ENCODE results near the gene MGAT1.

DNA sequence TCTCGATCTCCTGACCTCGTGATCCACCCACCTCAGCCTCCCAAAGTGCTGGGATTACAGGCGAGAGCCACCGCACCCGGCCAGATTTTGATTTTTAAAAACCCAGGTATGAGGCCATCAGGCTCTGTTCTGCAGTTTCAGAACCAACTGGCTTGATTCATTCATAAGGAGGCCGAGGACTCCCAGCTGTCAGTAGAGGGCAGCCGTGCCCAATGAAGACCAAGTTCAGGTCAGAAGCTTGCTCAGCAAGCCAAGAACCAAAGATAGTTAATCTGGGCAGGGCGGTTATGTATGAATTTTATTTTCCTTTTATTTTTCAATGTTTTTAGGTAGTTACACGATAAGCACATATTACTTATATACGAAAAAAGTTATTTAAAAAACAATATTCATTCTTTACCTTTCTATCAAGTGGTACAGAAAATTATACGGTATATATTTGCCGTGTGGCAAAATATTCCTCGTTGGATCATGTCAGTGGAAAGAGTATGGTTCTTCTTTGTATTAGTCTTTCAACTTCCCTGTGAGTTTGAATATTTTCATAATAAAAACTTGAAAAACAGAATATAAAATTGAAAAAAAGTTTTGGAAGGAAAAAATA is 18.0 kb downstream of the MGAT1 start:
- TF ChIP-seq, protein P1, sequence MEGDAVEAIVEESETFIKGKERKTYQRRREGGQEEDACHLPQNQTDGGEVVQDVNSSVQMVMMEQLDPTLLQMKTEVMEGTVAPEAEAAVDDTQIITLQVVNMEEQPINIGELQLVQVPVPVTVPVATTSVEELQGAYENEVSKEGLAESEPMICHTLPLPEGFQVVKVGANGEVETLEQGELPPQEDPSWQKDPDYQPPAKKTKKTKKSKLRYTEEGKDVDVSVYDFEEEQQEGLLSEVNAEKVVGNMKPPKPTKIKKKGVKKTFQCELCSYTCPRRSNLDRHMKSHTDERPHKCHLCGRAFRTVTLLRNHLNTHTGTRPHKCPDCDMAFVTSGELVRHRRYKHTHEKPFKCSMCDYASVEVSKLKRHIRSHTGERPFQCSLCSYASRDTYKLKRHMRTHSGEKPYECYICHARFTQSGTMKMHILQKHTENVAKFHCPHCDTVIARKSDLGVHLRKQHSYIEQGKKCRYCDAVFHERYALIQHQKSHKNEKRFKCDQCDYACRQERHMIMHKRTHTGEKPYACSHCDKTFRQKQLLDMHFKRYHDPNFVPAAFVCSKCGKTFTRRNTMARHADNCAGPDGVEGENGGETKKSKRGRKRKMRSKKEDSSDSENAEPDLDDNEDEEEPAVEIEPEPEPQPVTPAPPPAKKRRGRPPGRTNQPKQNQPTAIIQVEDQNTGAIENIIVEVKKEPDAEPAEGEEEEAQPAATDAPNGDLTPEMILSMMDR (IDR thresholded peaks at IDR 0.05): peak; percentile 67 to 77 (median 75)
- no peak for TF ChIP-seq POLR2A (IDR thresholded peaks at IDR 0.05)

All from uterus (tissue), 2 donors.